Stomach (tissue), 4 donors: ENCODE data around the gene ZBTB3.

ENCODE experiments used
- EP300 ChIP-seq: sonication (generic); formaldehyde crosslinking; IDR thresholded peaks from one replicate; pipeline ENCODE4 v1.6.1; 2017; ENCODE audit warnings: antibody characterized with exemption
- POLR2AphosphoS5 ChIP-seq, 3 donors: sonication (generic); formaldehyde crosslinking; IDR thresholded peaks; one replicate each; pipeline ENCODE4 v1.6.1; 2016; ENCODE audit warnings: antibody characterized with exemption in 3 of 3
- TF ChIP-seq, protein P1 (sequence below), 7 experiments: fragments of 450-650 bp in 4 of 7; fragments of 200-600 bp in 3 of 7; sonication (generic) in 3 of 7; IDR thresholded peaks; one replicate each; pipeline ENCODE4 v1.5.1; 2016 to 2019; ENCODE audit warnings: antibody characterized with exemption in 7 of 7, control low read depth in 2 of 7, mild to moderate bottlenecking in 1 of 7

DNA sequence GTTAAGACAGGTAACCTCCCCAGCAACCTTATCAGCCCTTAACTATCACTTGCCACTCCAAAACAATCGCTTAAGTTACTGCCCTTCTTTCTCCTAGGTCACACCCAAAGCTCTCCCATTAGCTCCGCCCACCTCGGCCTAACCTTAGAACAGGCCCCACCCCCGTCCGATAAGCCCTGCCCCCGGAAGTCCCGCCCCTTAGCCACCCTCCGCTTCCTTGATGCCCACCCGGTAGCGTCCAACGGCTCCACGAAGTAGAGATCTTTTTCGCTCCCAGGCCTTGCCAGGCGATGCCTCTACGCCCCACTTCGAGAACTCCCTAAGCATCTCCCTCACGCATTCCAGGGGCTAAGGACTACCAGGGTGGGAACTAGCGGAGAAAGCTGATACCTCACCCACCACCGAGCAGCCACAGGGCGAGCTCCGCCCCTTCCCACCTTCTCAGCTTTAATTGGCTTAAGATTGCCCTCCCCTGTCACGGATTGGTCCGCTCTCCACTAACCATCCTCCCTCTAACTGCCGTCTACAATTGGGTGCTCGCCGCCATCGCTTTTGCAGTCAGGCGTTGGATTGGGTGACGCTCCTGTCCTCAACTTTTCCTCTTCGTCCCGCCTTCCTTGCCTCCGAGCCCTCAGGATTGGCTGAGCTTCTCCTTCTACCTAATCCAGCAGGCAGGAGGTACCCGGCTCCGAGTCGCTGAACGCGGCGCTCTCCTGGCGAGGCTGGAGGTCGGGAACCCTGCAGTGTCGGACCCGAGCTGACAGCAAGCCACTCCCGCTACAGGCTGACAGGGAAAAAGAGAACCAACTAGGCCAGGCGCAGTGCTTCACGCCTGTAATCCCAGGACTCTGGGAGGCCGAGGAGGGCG, at the start of gene ZBTB3:
- TF ChIP-seq, protein P1, sequence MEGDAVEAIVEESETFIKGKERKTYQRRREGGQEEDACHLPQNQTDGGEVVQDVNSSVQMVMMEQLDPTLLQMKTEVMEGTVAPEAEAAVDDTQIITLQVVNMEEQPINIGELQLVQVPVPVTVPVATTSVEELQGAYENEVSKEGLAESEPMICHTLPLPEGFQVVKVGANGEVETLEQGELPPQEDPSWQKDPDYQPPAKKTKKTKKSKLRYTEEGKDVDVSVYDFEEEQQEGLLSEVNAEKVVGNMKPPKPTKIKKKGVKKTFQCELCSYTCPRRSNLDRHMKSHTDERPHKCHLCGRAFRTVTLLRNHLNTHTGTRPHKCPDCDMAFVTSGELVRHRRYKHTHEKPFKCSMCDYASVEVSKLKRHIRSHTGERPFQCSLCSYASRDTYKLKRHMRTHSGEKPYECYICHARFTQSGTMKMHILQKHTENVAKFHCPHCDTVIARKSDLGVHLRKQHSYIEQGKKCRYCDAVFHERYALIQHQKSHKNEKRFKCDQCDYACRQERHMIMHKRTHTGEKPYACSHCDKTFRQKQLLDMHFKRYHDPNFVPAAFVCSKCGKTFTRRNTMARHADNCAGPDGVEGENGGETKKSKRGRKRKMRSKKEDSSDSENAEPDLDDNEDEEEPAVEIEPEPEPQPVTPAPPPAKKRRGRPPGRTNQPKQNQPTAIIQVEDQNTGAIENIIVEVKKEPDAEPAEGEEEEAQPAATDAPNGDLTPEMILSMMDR (IDR thresholded peaks at IDR 0.05): no peak
- TF ChIP-seq EP300: no peak
- peak in 2 of 3 donors; percentile 81 to 86 for TF ChIP-seq POLR2AphosphoS5 (IDR thresholded peaks at IDR 0.05)
